Tibial nerve (tissue), 4 donors: ENCODE data around the gene STK4. TPM values are rescaled to one million over a fixed set of nuclear protein-coding genes. Genes with fewer than 3 reads are reported as not detected.
A peak's percentile ranks its signal among the peaks of the same experiment; 100 is the strongest.

ENCODE experiments used
- DNase-seq, 2 donors: peaks; one replicate each; pipeline ENCODE4 v3.0.0-alpha.2; 2019; ENCODE audit warnings: low spot score in 2 of 2
- H3K27ac ChIP-seq, 4 donors: fragments of 200-600 bp; sonication (generic) in 3 of 4; one replicate each; pipeline ENCODE4 v1.5.1; 2017 to 2019; ENCODE audit warnings: mild to moderate bottlenecking in 1 of 4
- H3K27me3 ChIP-seq, 2 donors: fragments of 200-600 bp; sonication (generic) in 1 of 2; one replicate each; pipeline versions ENCODE4 v1.5.1 to v1.6.0; 2017 to 2019
- H3K36me3 ChIP-seq, 3 donors: fragments of 200-600 bp; sonication (generic); one replicate each; pipeline ENCODE4 v1.5.1; 2018 to 2019
- H3K4me1 ChIP-seq, 4 donors: fragments of 200-600 bp; sonication (generic) in 3 of 4; one replicate each; pipeline ENCODE4 v1.5.1; 2017 to 2019
- H3K4me3 ChIP-seq, 4 donors: fragments of 200-600 bp; sonication (generic) in 3 of 4; one replicate each; pipeline ENCODE4 v1.5.1; 2017 to 2019; ENCODE audit warnings: mild to moderate bottlenecking in 1 of 4, moderate library complexity in 1 of 4
- H3K9me3 ChIP-seq, 4 donors: fragments of 200-600 bp; sonication (generic) in 3 of 4; one replicate each; pipeline ENCODE4 v1.5.1; 2017 to 2019
- EP300 ChIP-seq, 2 donors: sonication (generic); formaldehyde crosslinking; IDR thresholded peaks; one replicate each; pipeline ENCODE4 v1.6.1; 2017; ENCODE audit warnings: antibody characterized with exemption in 2 of 2, mild to moderate bottlenecking in 1 of 2
- POLR2A ChIP-seq, 2 donors: fragments of 450-650 bp; IDR thresholded peaks; one replicate each; pipeline ENCODE4 v1.6.1; 2017; ENCODE audit warnings: antibody characterized with exemption in 2 of 2, mild to moderate bottlenecking in 2 of 2, moderate library complexity in 2 of 2
- WGBS, 2 donors: methylation state at CpG; one replicate each; pipeline ENCODE4 v1.1.5; 2018; 5-methylcytosine and 5-hydroxymethylcytosine counted together
- total RNA-seq, 4 donors: library from RNA; depleted of rRNA; stranded (reverse); fragments of >200 nt; gene quantifications; one replicate each; pipeline ENCODE4 v1.1.0, GENCODE V29; 2016
- TF ChIP-seq, protein P1 (sequence below), 5 experiments: fragments of 200-600 bp in 3 of 5; fragments of 450-650 bp in 2 of 5; sonication (generic) in 3 of 5; IDR thresholded peaks; one replicate each; pipeline ENCODE4 v1.5.1; 2016 to 2019; ENCODE audit warnings: antibody characterized with exemption in 5 of 5, mild to moderate bottlenecking in 3 of 5, moderate library complexity in 2 of 5

Gene STK4
- total RNA-seq, 4 donors from 2014 or later: 24.3 to 28.5 (median 27.1) TPM

DNA sequence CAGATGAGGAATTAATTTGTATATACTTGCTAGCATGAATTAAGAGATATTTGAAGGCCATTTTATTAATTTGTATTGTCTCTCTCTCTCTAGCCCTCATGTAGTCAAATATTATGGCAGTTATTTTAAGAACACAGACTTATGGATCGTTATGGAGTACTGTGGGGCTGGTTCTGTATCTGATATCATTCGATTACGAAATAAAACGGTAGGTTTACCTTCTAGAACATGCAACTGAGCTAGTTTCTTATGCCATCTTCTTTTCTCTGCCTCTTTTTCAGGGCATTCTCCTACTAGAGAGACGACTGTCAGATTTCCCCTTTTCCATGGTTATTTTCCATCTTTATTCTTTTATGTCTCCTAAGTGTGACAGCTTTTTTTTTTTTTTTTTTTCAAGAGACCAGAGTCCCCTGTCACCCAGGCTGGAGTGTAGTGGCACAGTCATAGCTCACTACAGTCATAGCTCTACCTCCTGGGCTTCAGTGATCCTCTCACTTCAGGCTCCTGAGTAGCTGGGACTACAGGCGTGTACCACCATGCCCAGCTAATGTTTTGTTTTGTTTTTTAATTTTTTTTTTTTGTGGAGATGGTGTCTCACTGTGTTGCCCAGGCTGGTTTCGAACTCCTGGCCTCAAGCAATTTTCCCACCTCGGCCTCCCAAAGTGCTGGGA lies 15.6 kb downstream of the STK4 start:
- Histone ChIP-seq H3K27ac (no peak overlapping the region), H3K9me3 (no peaks in the 10 kb centered on the region), H3K27me3 (no peaks in the 10 kb centered on the region), H3K4me1 (peaks cover 0 to 13% (median 0%) of the 10 kb centered on the region in 4 donors), H3K4me3 (no peak overlapping the region), H3K36me3 (peaks cover 0 to 60% (median 0%) of the 10 kb centered on the region in 3 donors)
- DNase-seq: no peak
- TF ChIP-seq, protein P1, sequence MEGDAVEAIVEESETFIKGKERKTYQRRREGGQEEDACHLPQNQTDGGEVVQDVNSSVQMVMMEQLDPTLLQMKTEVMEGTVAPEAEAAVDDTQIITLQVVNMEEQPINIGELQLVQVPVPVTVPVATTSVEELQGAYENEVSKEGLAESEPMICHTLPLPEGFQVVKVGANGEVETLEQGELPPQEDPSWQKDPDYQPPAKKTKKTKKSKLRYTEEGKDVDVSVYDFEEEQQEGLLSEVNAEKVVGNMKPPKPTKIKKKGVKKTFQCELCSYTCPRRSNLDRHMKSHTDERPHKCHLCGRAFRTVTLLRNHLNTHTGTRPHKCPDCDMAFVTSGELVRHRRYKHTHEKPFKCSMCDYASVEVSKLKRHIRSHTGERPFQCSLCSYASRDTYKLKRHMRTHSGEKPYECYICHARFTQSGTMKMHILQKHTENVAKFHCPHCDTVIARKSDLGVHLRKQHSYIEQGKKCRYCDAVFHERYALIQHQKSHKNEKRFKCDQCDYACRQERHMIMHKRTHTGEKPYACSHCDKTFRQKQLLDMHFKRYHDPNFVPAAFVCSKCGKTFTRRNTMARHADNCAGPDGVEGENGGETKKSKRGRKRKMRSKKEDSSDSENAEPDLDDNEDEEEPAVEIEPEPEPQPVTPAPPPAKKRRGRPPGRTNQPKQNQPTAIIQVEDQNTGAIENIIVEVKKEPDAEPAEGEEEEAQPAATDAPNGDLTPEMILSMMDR (IDR thresholded peaks at IDR 0.05): no peak
- TF ChIP-seq POLR2A (IDR thresholded peaks at IDR 0.05) (no peak), EP300 (IDR thresholded peaks at IDR 0.05) (no peak)
- WGBS, 2 donors: 92 to 93% methylated on average over 8 of the region's 8 CpGs

DNA sequence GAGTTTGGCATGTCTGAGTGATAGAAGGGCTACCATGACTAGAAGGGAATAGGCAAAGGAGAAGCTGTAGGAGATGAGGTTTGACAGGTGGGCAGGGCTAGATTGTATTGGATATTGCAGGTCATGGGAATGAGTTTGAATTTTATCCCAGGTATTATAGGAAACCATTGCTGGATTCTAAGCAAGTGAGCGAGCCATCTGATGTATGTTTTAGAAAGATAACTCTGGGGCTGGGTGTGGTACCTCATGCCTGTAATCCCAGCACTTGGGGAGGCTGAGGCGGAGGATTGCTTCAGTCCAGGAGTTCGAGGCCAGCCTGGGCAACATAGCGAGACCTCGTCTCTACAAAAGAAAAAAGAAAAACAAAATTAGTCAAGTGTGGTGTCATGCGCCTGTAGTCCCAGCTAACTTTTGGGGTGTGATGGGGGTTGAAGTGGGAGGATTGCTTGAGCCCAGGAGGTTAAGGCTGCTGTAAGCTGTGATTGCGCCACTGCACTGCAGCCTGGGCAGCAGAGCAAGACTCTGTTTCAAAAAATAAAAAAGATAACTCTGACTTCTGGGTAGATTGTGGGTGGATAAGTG lies 16.9 kb downstream of the STK4 start:
- H3K9me3 ChIP-seq: no peaks in the 10 kb centered on the region
- WGBS, 2 donors: 97 to 98% methylated on average over 7 of the region's 7 CpGs
- DNase-seq: no peak
- H3K36me3 ChIP-seq: peaks cover 0 to 65% (median 0%) of the 10 kb centered on the region in 3 donors
- TF ChIP-seq, protein P1 (IDR thresholded peaks at IDR 0.05): no peak
- TF ChIP-seq POLR2A (IDR thresholded peaks at IDR 0.05) (no peak), EP300 (IDR thresholded peaks at IDR 0.05) (no peak)
- no peak overlapping the region for H3K27ac ChIP-seq
- H3K4me3 ChIP-seq: no peak overlapping the region
- no peaks in the 10 kb centered on the region for H3K27me3 ChIP-seq
- H3K4me1 ChIP-seq: peaks cover 0 to 10% (median 0%) of the 10 kb centered on the region in 4 donors

DNA sequence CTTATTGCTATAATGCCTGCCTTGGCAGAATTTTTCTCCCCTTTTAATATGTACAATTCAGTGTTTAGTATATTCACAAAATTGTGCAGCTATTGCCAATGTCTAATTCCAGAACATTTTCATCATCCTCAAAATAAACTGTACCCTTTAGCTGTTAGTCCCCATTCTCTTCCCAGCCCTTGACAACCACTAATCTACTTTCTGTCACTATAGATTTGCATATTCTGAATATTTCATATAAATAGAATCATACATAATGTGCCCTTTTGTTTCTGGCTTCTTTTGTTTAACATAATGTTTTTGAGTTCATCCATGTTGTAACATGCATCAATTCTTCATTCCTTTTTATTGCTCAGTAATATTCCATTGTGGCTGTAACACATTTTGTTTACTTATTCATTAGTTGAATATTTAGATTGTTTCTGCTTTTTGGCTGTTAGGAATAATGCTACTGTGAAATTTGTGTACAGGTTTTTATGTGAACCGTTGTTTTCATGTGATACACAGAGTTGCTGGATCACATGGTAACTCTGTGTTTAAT lies 22.4 kb downstream of the STK4 start:
- Histone ChIP-seq H3K27me3 (no peaks in the 10 kb centered on the region), H3K9me3 (no peaks in the 10 kb centered on the region), H3K27ac (no peak overlapping the region), H3K4me3 (no peak overlapping the region), H3K4me1 (peaks cover 0 to 26% (median 11%) of the 10 kb centered on the region in 4 donors), H3K36me3 (peaks cover 0 to 24% (median 0%) of the 10 kb centered on the region in 3 donors)
- WGBS, 2 donors: 91 to 98% methylated on average over 1 of the region's 1 CpG
- TF ChIP-seq, protein P1 (IDR thresholded peaks at IDR 0.05): no peak
- TF ChIP-seq POLR2A (IDR thresholded peaks at IDR 0.05) (no peak), EP300 (IDR thresholded peaks at IDR 0.05) (no peak)
- no peak for DNase-seq

DNA sequence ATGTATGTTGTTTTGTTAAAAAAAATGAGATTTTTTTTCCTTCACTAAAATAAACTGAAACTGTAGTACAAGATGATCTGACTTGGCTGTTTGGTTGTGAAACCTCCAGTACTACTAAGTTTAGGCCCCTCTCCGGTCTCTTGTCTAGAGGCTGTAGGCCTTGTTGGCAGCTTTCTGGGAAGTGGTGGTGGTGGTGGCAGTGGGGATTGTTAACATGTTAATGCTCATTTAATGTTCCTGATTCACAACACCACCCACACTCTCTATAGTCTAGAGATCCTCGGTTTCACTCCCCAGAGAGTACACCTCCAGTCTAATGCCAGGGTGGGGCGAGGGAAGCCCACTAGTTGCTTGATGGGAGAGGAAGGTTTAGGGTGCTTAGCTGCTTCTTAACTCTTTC lies 24.1 kb downstream of the STK4 start:
- peaks cover 0 to 20% (median 0%) of the 10 kb centered on the region in 3 donors for H3K36me3 ChIP-seq
- peaks cover 0 to 30% (median 11%) of the 10 kb centered on the region in 4 donors for H3K4me1 ChIP-seq
- DNase-seq: no peak
- peak overlapping the region; percentile 36 to 76 (median 70) for H3K27ac ChIP-seq
- peak overlapping the region in 2 of 4 donors; percentile 0 to 9 for H3K4me3 ChIP-seq
- H3K9me3 ChIP-seq: no peaks in the 10 kb centered on the region
- no peaks in the 10 kb centered on the region for H3K27me3 ChIP-seq
- 36 to 50% methylated on average over 3 of the region's 3 CpGs for WGBS, 2 donors
- TF ChIP-seq POLR2A (IDR thresholded peaks at IDR 0.05): no peak
- no peak for TF ChIP-seq EP300 (IDR thresholded peaks at IDR 0.05)
- TF ChIP-seq, protein P1 (IDR thresholded peaks at IDR 0.05): no peak

DNA sequence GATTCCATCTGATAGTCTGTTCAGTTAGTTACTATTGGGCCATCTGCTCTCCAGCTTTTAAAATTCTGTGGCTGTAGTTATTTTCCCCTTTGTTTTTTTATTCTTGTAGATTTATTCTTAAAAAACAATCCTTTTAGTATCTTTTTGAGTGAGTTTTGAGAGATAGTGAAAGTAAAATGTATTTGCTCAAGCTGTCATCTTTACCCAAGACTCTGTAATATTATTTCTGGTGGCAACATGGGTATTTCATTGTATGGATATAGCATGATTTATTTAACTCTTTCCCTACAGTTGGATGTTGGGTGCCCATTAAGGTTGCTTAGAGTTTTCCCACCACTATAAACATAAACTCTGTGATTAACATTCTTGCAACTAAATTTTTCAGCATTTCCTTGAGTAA lies 24.6 kb downstream of the STK4 start:
- Histone ChIP-seq H3K4me1 (peaks cover 0 to 30% (median 11%) of the 10 kb centered on the region in 4 donors), H3K27me3 (no peaks in the 10 kb centered on the region), H3K4me3 (peak overlapping the region in 2 of 4 donors; percentile 0 to 9), H3K36me3 (peaks cover 0 to 26% (median under 1%) of the 10 kb centered on the region in 3 donors), H3K27ac (peak overlapping the region; percentile 36 to 76 (median 70)), H3K9me3 (no peaks in the 10 kb centered on the region)
- TF ChIP-seq, protein P1 (IDR thresholded peaks at IDR 0.05): no peak
- TF ChIP-seq EP300 (IDR thresholded peaks at IDR 0.05) (no peak), POLR2A (IDR thresholded peaks at IDR 0.05) (no peak)
- no peak for DNase-seq
